Gastroesophageal sphincter (tissue), 3 donors: ENCODE results near the gene TAF4.

Source experiments
- CTCF ChIP-seq, 4 experiments: fragments of 200-600 bp in 2 of 4; fragments of 450-650 bp in 2 of 4; sonication (generic) in 1 of 4; IDR thresholded peaks; one replicate each; pipeline ENCODE4 v1.5.1; 2017 to 2019; ENCODE audit warnings: antibody characterized with exemption in 4 of 4, mild to moderate bottlenecking in 2 of 4, moderate library complexity in 2 of 4
- EP300 ChIP-seq: sonication (generic); formaldehyde crosslinking; IDR thresholded peaks from one replicate; pipeline ENCODE4 v1.6.1; 2017; ENCODE audit warnings: antibody characterized with exemption, mild to moderate bottlenecking
- POLR2A ChIP-seq, 2 donors: fragments of 450-650 bp; IDR thresholded peaks; one replicate each; pipeline ENCODE4 v1.6.1; 2017; ENCODE audit warnings: antibody characterized with exemption in 2 of 2, mild to moderate bottlenecking in 2 of 2, moderate library complexity in 1 of 2
- POLR2AphosphoS5 ChIP-seq: sonication (generic); formaldehyde crosslinking; IDR thresholded peaks from one replicate; pipeline ENCODE4 v1.6.1; 2017; ENCODE audit warnings: antibody characterized with exemption

GRCh38 chr20:61997372-61997771 lies 68.3 kb downstream of the TAF4 start:
- TF ChIP-seq CTCF (IDR thresholded peaks at IDR 0.05) (no peak), POLR2A (IDR thresholded peaks at IDR 0.05) (no peak), POLR2AphosphoS5 (no peak), EP300 (no peak)
